ENCODE data around the gene PITPNB.

- TF ChIP-seq POLR2A (IDR thresholded peaks at IDR 0.05) (no peak), POLR2AphosphoS5 (IDR thresholded peaks at IDR 0.05; ENCODE audit: insufficient read depth in 1 of 2, low read depth in 1 of 2) (no peak)
Measured at GRCh38 chr22:27853424-27853823, 65.6 kb downstream of the PITPNB start.
